ENCODE data around the gene C2orf80.

Gene C2orf80

GRCh38 chr2:208153156-208153555 is 36.7 kb downstream of the C2orf80 start:
- Histone ChIP-seq H3K27me3 (replicated peaks; ENCODE audit: control insufficient read depth, insufficient read depth, low read length, poor library complexity, severe bottlenecking) (no peaks in the 10 kb centered on the region), H3K4me3 (ENCODE audit: insufficient read depth, low read depth, low read length, poor library complexity, severe bottlenecking) (no peak overlapping the region), H3K4me1 (ENCODE audit: control insufficient read depth, insufficient read depth, low read length, poor library complexity, severe bottlenecking) (no peaks in the 10 kb centered on the region), H3K36me3 (ENCODE audit: control insufficient read depth, insufficient read depth, low read length) (no peaks in the 10 kb centered on the region), H3K27ac (ENCODE audit: insufficient read depth, low read length, poor library complexity, severe bottlenecking) (no peak overlapping the region), H3K9me3 (ENCODE audit: control insufficient read depth, low read length) (no peaks in the 10 kb centered on the region)
- DNase-seq, result no peak

GRCh38 chr2:208150956-208151355 is 38.9 kb downstream of the C2orf80 start:
- Histone ChIP-seq H3K36me3 (ENCODE audit: control insufficient read depth, insufficient read depth, low read length) (no peaks in the 10 kb centered on the region), H3K27me3 (replicated peaks; ENCODE audit: control insufficient read depth, insufficient read depth, low read length, poor library complexity, severe bottlenecking) (no peaks in the 10 kb centered on the region), H3K9me3 (ENCODE audit: control insufficient read depth, low read length) (no peaks in the 10 kb centered on the region), H3K27ac (ENCODE audit: insufficient read depth, low read length, poor library complexity, severe bottlenecking) (no peak overlapping the region), H3K4me3 (ENCODE audit: insufficient read depth, low read depth, low read length, poor library complexity, severe bottlenecking) (no peak overlapping the region), H3K4me1 (ENCODE audit: control insufficient read depth, insufficient read depth, low read length, poor library complexity, severe bottlenecking) (no peaks in the 10 kb centered on the region)
- DNase-seq, result no peak

GRCh38 chr2:208150094-208150493 is 39.7 kb downstream of the C2orf80 start:
- H3K27me3 ChIP-seq (replicated peaks; ENCODE audit: control insufficient read depth, insufficient read depth, low read length, poor library complexity, severe bottlenecking), result no peaks in the 10 kb centered on the region
- no peaks in the 10 kb centered on the region for H3K9me3 ChIP-seq (ENCODE audit: control insufficient read depth, low read length)
- H3K36me3 ChIP-seq (ENCODE audit: control insufficient read depth, insufficient read depth, low read length), result no peaks in the 10 kb centered on the region
- H3K4me3 ChIP-seq (ENCODE audit: insufficient read depth, low read depth, low read length, poor library complexity, severe bottlenecking), result no peak overlapping the region
- no peak for DNase-seq
- no peak overlapping the region for H3K27ac ChIP-seq (ENCODE audit: insufficient read depth, low read length, poor library complexity, severe bottlenecking)
- no peaks in the 10 kb centered on the region for H3K4me1 ChIP-seq (ENCODE audit: control insufficient read depth, insufficient read depth, low read length, poor library complexity, severe bottlenecking)

GRCh38 chr2:208148803-208149202 is 41.0 kb downstream of the C2orf80 start:
- H3K36me3 ChIP-seq (ENCODE audit: control insufficient read depth, insufficient read depth, low read length), result no peaks in the 10 kb centered on the region
- H3K9me3 ChIP-seq (ENCODE audit: control insufficient read depth, low read length), result no peaks in the 10 kb centered on the region
- H3K27me3 ChIP-seq (replicated peaks; ENCODE audit: control insufficient read depth, insufficient read depth, low read length, poor library complexity, severe bottlenecking), result no peaks in the 10 kb centered on the region
- no peak overlapping the region for H3K4me3 ChIP-seq (ENCODE audit: insufficient read depth, low read depth, low read length, poor library complexity, severe bottlenecking)
- H3K27ac ChIP-seq (ENCODE audit: insufficient read depth, low read length, poor library complexity, severe bottlenecking), result no peak overlapping the region
- no peaks in the 10 kb centered on the region for H3K4me1 ChIP-seq (ENCODE audit: control insufficient read depth, insufficient read depth, low read length, poor library complexity, severe bottlenecking)
- DNase-seq, result no peak

- Histone ChIP-seq H3K9me3 (ENCODE audit: control insufficient read depth, low read length) (no peaks in the 10 kb centered on the region), H3K36me3 (ENCODE audit: control insufficient read depth, insufficient read depth, low read length) (no peaks in the 10 kb centered on the region)
- no peak for DNase-seq
Observed at GRCh38 chr2:208147759-208148158, 42.1 kb downstream of the C2orf80 start.

GRCh38 chr2:208147008-208147407 is 42.8 kb downstream of the C2orf80 start:
- DNase-seq, result no peak
- no peaks in the 10 kb centered on the region for H3K4me1 ChIP-seq (ENCODE audit: control insufficient read depth, insufficient read depth, low read length, poor library complexity, severe bottlenecking)
- H3K27me3 ChIP-seq (replicated peaks; ENCODE audit: control insufficient read depth, insufficient read depth, low read length, poor library complexity, severe bottlenecking), result no peaks in the 10 kb centered on the region
- H3K9me3 ChIP-seq (ENCODE audit: control insufficient read depth, low read length), result no peaks in the 10 kb centered on the region
- no peak overlapping the region for H3K27ac ChIP-seq (ENCODE audit: insufficient read depth, low read length, poor library complexity, severe bottlenecking)
- no peaks in the 10 kb centered on the region for H3K36me3 ChIP-seq (ENCODE audit: control insufficient read depth, insufficient read depth, low read length)
- no peak overlapping the region for H3K4me3 ChIP-seq (ENCODE audit: insufficient read depth, low read depth, low read length, poor library complexity, severe bottlenecking)

More at GRCh38 chr2:208147759-208148158, 42.1 kb downstream of the C2orf80 start:
- no peak overlapping the region for H3K4me3 ChIP-seq (ENCODE audit: insufficient read depth, low read depth, low read length, poor library complexity, severe bottlenecking)
- H3K27me3 ChIP-seq (replicated peaks; ENCODE audit: control insufficient read depth, insufficient read depth, low read length, poor library complexity, severe bottlenecking), result no peaks in the 10 kb centered on the region
- no peaks in the 10 kb centered on the region for H3K4me1 ChIP-seq (ENCODE audit: control insufficient read depth, insufficient read depth, low read length, poor library complexity, severe bottlenecking)
- no peak overlapping the region for H3K27ac ChIP-seq (ENCODE audit: insufficient read depth, low read length, poor library complexity, severe bottlenecking)

- no peak for DNase-seq
- Histone ChIP-seq H3K9me3 (ENCODE audit: control insufficient read depth, low read length) (no peaks in the 10 kb centered on the region), H3K4me1 (ENCODE audit: control insufficient read depth, insufficient read depth, low read length, poor library complexity, severe bottlenecking) (no peaks in the 10 kb centered on the region), H3K27me3 (replicated peaks; ENCODE audit: control insufficient read depth, insufficient read depth, low read length, poor library complexity, severe bottlenecking) (no peaks in the 10 kb centered on the region), H3K36me3 (ENCODE audit: control insufficient read depth, insufficient read depth, low read length) (no peaks in the 10 kb centered on the region), H3K27ac (ENCODE audit: insufficient read depth, low read length, poor library complexity, severe bottlenecking) (no peak within 1 kb of the TSS), H3K4me3 (ENCODE audit: insufficient read depth, low read depth, low read length, poor library complexity, severe bottlenecking) (no peak within 1 kb of the TSS)
Observed at GRCh38 chr2:208146006-208146405, 43.8 kb downstream of the C2orf80 start, which contains the start of gene CRYGB. TSS of gene CRYGB (minus strand) at chr2:208146158. CDS start at chr2:208146120, 38 bp downstream.

- Histone ChIP-seq H3K9me3 (ENCODE audit: control insufficient read depth, low read length) (no peaks in the 10 kb centered on the region), H3K4me1 (ENCODE audit: control insufficient read depth, insufficient read depth, low read length, poor library complexity, severe bottlenecking) (no peaks in the 10 kb centered on the region), H3K27me3 (replicated peaks; ENCODE audit: control insufficient read depth, insufficient read depth, low read length, poor library complexity, severe bottlenecking) (no peaks in the 10 kb centered on the region), H3K36me3 (ENCODE audit: control insufficient read depth, insufficient read depth, low read length) (no peaks in the 10 kb centered on the region), H3K27ac (ENCODE audit: insufficient read depth, low read length, poor library complexity, severe bottlenecking) (no peak overlapping the region), H3K4me3 (ENCODE audit: insufficient read depth, low read depth, low read length, poor library complexity, severe bottlenecking) (no peak overlapping the region)
- no peak for DNase-seq
Observed at GRCh38 chr2:208142925-208143799, 46.7 kb downstream of the C2orf80 start.

- DNase-seq, result no peak
- Histone ChIP-seq H3K4me3 (ENCODE audit: insufficient read depth, low read depth, low read length, poor library complexity, severe bottlenecking) (no peak overlapping the region), H3K36me3 (ENCODE audit: control insufficient read depth, insufficient read depth, low read length) (no peaks in the 10 kb centered on the region), H3K4me1 (ENCODE audit: control insufficient read depth, insufficient read depth, low read length, poor library complexity, severe bottlenecking) (no peaks in the 10 kb centered on the region), H3K27ac (ENCODE audit: insufficient read depth, low read length, poor library complexity, severe bottlenecking) (no peak overlapping the region), H3K27me3 (replicated peaks; ENCODE audit: control insufficient read depth, insufficient read depth, low read length, poor library complexity, severe bottlenecking) (no peaks in the 10 kb centered on the region), H3K9me3 (ENCODE audit: control insufficient read depth, low read length) (no peaks in the 10 kb centered on the region)
Observed at GRCh38 chr2:208142240-208142924, 47.4 kb downstream of the C2orf80 start.

- no peaks in the 10 kb centered on the region for H3K27me3 ChIP-seq (replicated peaks; ENCODE audit: control insufficient read depth, insufficient read depth, low read length, poor library complexity, severe bottlenecking)
- H3K36me3 ChIP-seq (ENCODE audit: control insufficient read depth, insufficient read depth, low read length), result no peaks in the 10 kb centered on the region
- H3K4me1 ChIP-seq (ENCODE audit: control insufficient read depth, insufficient read depth, low read length, poor library complexity, severe bottlenecking), result no peaks in the 10 kb centered on the region
- H3K27ac ChIP-seq (ENCODE audit: insufficient read depth, low read length, poor library complexity, severe bottlenecking), result no peak overlapping the region
- DNase-seq, result no peak
- H3K9me3 ChIP-seq (ENCODE audit: control insufficient read depth, low read length), result no peaks in the 10 kb centered on the region
- no peak overlapping the region for H3K4me3 ChIP-seq (ENCODE audit: insufficient read depth, low read depth, low read length, poor library complexity, severe bottlenecking)
Observed at GRCh38 chr2:208139447-208139846, 50.4 kb downstream of the C2orf80 start.

Measured in effector memory CD4-positive, alpha-beta T cell (primary cell).